OCI-LY3 (cell line): Measurements from ENCODE around the gene TMEM39B.

ENCODE experiments used
- H2AFZ ChIP-seq: fragments of 200-600, 300-600 bp; shearing (Covaris generic); 2 replicates; pipeline ENCODE4 v1.6.0; 2014; ENCODE audit warnings: antibody characterized with exemption, low read depth, low read length
- H3K27ac ChIP-seq: fragments of 200-600, 300-600 bp; sonication (generic); 2 replicates; pipeline ENCODE4 v1.5.1; 2014; ENCODE audit warnings: mild to moderate bottlenecking, low read length, moderate library complexity, mixed read lengths
- H3K27me3 ChIP-seq: fragments of 200-600, 300-600 bp; sonication (generic); 2 replicates; pipeline ENCODE4 v1.6.1; 2014; ENCODE audit warnings: low read depth, low read length, mixed read lengths
- H3K36me3 ChIP-seq: fragments of 200-600, 300-600 bp; sonication (generic); replicated peaks from 2 replicates; pipeline ENCODE3; 2014; ENCODE audit warnings: low read depth, low read length, mixed read lengths
- H3K4me1 ChIP-seq: fragments of 300-600, 200-600 bp; sonication (generic); 2 replicates; pipeline ENCODE4 v1.6.1; 2014; ENCODE audit warnings: low read length, mixed read lengths
- H3K4me2 ChIP-seq: fragments of 200-600, 300-600 bp; sonication (generic); 2 replicates; pipeline ENCODE4 v1.6.1; 2014; ENCODE audit warnings: low read length, mixed read lengths
- H3K4me3 ChIP-seq: fragments of 300-600, 200-600 bp; sonication (generic); 2 replicates; pipeline ENCODE4 v1.5.1; 2014; ENCODE audit warnings: antibody characterized with exemption, mild to moderate bottlenecking, low read length, moderate library complexity
- H3K79me2 ChIP-seq: fragments of 300-600, 200-600 bp; shearing (Covaris generic); 2 replicates; pipeline ENCODE4 v1.6.1; 2014; ENCODE audit warnings: mild to moderate bottlenecking, low read length, mixed read lengths
- H3K9ac ChIP-seq: fragments of 300-600, 200-600 bp; shearing (Covaris generic); 2 replicates; pipeline ENCODE4 v1.6.0; 2014; ENCODE audit warnings: mild to moderate bottlenecking, low read length, moderate library complexity
- H3K9me3 ChIP-seq: fragments of 200-600, 300-600 bp; shearing (Covaris generic); 2 replicates; pipeline ENCODE4 v1.6.1; 2014; ENCODE audit warnings: low read length, mixed read lengths; ENCODE audit not compliant: insufficient read depth
- H4K20me1 ChIP-seq: fragments of 200-600, 300-600 bp; sonication (generic); 2 replicates; pipeline ENCODE4 v1.6.1; 2016; ENCODE audit warnings: low read length, mixed read lengths; ENCODE audit not compliant: insufficient read depth
- EZH2phosphoT487 ChIP-seq: fragments of 200-600 bp; shearing (Covaris generic); IDR thresholded peaks from 2 replicates; pipeline ENCODE4 v1.6.1; 2018; ENCODE audit warnings: antibody characterized with exemption, mixed run types, low read depth
- TF ChIP-seq, protein P1 (sequence below): fragments of 200-600, 300-600 bp; sonication (generic); IDR thresholded peaks from 2 replicates; pipeline ENCODE4 v1.5.1; 2014; ENCODE audit warnings: antibody characterized with exemption, low read length, low read depth

TMEM39B gene

DNA sequence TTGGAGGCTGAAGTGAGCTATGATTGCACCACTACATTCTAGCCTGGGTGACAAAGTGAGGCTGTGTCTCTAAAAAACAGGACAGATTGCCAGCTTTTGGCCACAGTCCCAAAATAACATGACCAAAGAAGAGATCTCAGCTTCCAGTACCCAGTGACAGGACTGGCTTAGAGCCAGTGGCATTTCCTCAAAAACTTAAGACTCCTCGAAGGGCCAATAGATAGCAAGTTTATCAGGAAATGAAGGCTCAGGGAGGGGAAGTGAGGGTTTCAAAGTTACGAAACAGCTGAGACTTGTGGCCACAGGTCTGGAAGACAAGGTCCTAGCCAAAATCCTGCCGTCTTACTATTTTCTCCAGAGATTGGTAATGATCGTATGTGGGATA is 6.3 kb upstream of the TMEM39B start:
- Histone ChIP-seq H4K20me1 (no peaks in the 10 kb centered on the region), H3K4me1 (peaks cover 9% of the 10 kb centered on the region), H3K4me2 (peak overlapping the region; percentile 62), H3K36me3 (no peaks in the 10 kb centered on the region), H2AFZ (no peak overlapping the region), H3K27me3 (0 out of 2 replicates have a peak, but pooled peaks cover 4% of the 10 kb centered on the region), H3K4me3 (no peak overlapping the region), H3K79me2 (no peaks in the 10 kb centered on the region), H3K9ac (no peak overlapping the region), H3K9me3 (no peaks in the 10 kb centered on the region), H3K27ac (peak overlapping the region; percentile 19; the same call in 1 of the 2 replicates)
- TF ChIP-seq, protein P1, sequence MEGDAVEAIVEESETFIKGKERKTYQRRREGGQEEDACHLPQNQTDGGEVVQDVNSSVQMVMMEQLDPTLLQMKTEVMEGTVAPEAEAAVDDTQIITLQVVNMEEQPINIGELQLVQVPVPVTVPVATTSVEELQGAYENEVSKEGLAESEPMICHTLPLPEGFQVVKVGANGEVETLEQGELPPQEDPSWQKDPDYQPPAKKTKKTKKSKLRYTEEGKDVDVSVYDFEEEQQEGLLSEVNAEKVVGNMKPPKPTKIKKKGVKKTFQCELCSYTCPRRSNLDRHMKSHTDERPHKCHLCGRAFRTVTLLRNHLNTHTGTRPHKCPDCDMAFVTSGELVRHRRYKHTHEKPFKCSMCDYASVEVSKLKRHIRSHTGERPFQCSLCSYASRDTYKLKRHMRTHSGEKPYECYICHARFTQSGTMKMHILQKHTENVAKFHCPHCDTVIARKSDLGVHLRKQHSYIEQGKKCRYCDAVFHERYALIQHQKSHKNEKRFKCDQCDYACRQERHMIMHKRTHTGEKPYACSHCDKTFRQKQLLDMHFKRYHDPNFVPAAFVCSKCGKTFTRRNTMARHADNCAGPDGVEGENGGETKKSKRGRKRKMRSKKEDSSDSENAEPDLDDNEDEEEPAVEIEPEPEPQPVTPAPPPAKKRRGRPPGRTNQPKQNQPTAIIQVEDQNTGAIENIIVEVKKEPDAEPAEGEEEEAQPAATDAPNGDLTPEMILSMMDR = no peak
- no peak for TF ChIP-seq EZH2phosphoT487

DNA sequence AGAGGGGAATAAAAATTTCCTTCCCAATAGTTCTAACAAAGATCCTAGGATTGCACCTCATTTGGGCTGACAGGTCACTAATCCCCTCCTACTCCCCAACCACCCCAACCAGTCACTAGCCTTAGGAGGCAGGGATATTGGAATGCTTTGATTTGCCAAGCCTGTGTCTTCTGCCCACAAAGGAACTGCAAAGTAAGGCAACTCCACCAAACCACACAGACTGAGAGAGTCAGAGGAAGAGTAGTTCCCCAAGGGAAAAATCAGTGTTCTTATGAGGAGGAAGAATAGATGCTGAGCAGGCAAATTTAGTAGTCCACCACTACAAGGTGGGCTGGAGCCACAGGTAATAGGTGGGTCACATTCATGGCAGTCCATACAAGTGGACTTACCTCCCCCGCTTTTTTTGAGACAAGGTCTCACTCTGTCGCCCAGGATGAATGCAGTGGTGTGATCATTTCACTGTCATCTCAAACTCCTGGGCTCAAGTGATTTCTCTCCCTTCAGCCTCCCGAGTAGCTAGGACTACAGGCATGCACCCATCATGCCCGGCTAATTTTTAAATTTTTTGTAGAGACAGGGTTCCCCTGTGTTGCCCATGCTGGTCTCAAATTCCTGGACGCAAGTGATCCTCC is 3.7 kb upstream of the TMEM39B start:
- no peaks in the 10 kb centered on the region for H4K20me1 ChIP-seq
- 0 out of 2 replicates have a peak, but pooled peaks cover 4% of the 10 kb centered on the region for H3K27me3 ChIP-seq
- H3K4me3 ChIP-seq = no peak overlapping the region
- no peak overlapping the region for H3K4me2 ChIP-seq
- H3K9ac ChIP-seq = no peak overlapping the region
- H2AFZ ChIP-seq = no peak overlapping the region
- no peaks in the 10 kb centered on the region for H3K36me3 ChIP-seq
- H3K9me3 ChIP-seq = no peaks in the 10 kb centered on the region
- no peak overlapping the region for H3K27ac ChIP-seq
- peaks cover 9% of the 10 kb centered on the region for H3K79me2 ChIP-seq
- H3K4me1 ChIP-seq = peaks cover 15% of the 10 kb centered on the region
- TF ChIP-seq, protein P1 = no peak
- no peak for TF ChIP-seq EZH2phosphoT487

DNA sequence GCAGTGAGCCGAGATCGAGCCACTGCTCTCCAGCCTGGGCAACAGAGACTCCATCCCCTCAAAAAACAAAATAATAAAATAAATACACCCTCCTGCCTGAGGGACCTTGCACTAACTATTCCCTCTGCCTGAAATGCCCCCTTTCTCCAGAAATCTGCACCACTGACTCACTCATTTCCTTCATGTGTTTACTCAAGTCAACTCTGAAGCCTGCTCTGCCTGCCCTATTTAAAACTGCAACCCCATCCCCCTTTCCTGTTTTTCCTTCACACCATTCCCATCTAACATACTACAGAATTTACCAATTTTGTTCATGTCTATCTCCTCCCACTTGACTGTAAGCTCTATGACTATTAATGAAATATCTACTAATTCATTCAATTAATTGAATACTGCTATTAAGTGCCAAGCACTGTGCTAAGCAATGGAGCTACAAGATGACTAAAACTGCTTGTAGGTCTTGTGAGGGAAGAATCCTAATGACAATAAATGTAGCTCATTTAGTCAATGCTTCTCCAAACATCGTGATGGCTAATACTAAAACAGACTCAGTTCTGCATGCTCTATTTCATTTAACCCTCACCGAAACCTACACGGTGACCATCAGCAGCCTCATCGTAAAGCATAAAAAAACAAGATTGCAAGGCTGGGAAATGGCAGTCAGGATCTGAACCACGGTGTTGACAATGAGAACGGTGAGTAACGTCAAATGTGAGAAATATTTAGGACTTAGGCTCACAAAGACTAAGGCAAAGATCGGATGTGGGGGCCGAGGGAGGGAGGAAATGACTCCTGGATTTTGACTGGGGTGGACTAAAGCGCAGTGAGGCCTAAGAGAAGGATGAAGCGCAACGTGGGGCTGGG is 749 bp upstream of the TMEM39B start:
- Histone ChIP-seq H3K9me3 (no peaks in the 10 kb centered on the region), H3K9ac (peak overlapping the region; percentile 83), H2AFZ (peak overlapping the region; percentile 95), H3K4me2 (peak overlapping the region; percentile 95), H3K36me3 (no peaks in the 10 kb centered on the region), H3K27ac (peak overlapping the region; percentile 88), H3K4me3 (peak overlapping the region; percentile 96), H4K20me1 (no peaks in the 10 kb centered on the region), H3K27me3 (0 out of 2 replicates have a peak, but pooled peaks cover 4% of the 10 kb centered on the region), H3K79me2 (peaks cover 12% of the 10 kb centered on the region), H3K4me1 (peaks cover 6% of the 10 kb centered on the region; the same call in 1 of the 2 replicates)
- no peak for TF ChIP-seq EZH2phosphoT487
- TF ChIP-seq, protein P1 = no peak
